ENCODE results near the gene CNOT3. TPM values are rescaled to one million over a fixed set of nuclear protein-coding genes. Genes with fewer than 3 reads are reported as not detected.

CNOT3 gene
- total RNA-seq, 2 donors from 2014 or later: 44.5 to 45.4 TPM

- DNase-seq (no peak), ATAC-seq (no peak)
- Mint-ChIP-seq H3K4me3 (no peak overlapping the region), H3K4me1 (no peaks in the 10 kb centered on the region), H3K27ac (no peak overlapping the region), H3K36me3 (ENCODE audit: low read depth) (no peaks in the 10 kb centered on the region), H3K27me3 (no peaks in the 10 kb centered on the region)
- H3K9me3 ChIP-seq (ENCODE audit: control insufficient read depth, low read length, poor library complexity, severe bottlenecking): no peaks in the 10 kb centered on the region
Measured at GRCh38 chr19:54128796-54129616, 8.6 kb upstream of the CNOT3 start.

DNA sequence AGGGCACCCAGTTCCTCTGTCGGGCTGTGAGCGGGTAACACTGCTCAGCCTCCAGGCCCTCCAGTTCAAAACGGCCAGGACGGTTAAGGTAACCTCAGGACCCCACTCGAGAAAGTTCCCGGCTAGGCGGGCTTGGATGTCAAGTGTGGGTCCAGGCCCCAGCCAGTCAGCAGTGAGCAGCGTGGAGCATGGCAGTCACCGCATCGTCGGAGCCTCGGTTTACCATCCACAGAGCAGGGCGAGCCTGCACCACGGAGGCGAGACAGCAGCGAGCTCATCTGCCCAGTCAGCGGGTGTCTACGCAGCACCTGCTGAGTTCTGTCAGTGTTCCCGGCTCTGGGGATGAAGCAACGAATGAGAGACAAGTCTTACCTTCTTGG, 8.0 kb upstream of the CNOT3 start:
- no peaks in the 10 kb centered on the region for H3K9me3 ChIP-seq (ENCODE audit: control insufficient read depth, low read length, poor library complexity, severe bottlenecking)
- no peak overlapping the region for H3K4me3 Mint-ChIP-seq
- H3K36me3 Mint-ChIP-seq (ENCODE audit: low read depth): no peaks in the 10 kb centered on the region
- no peaks in the 10 kb centered on the region for H3K27me3 Mint-ChIP-seq
- ATAC-seq (no peak), DNase-seq (no peak)
- no peaks in the 10 kb centered on the region for H3K4me1 Mint-ChIP-seq
- no peak overlapping the region for H3K27ac Mint-ChIP-seq

DNA sequence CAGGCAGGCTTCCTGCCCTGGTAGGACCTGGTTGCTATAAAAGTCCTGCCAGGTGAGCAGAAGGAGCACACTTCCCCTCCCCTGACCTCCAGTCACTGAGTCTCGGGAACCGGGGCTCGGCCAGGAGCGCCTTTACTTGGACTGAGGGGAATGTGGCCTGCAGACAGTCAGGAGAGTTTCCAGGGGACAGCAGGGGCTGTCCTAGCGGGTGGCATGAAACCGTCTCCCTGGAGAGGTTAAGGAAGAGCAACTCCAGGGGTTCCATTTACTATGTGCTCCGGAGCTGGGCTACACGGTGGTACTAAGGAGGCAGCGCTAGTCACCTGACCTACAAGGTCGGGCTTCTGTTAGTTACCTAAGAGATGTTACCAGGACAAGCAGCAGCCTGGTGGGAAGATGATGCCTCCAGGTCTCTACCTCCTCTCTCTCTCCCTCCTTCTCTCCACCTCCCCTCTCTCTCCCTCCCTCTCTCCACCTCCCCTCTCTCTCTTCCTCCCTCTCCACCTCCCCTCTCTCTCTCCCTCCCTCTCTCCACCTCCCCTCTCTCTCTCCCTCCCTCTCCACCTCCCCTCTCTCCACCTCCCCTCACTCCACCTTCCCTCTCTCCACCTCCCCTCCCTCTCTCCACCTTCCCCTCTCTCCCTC, 4.1 kb upstream of the CNOT3 start:
- Mint-ChIP-seq H3K27ac (peak overlapping the region; percentile 87), H3K27me3 (no peaks in the 10 kb centered on the region), H3K4me3 (no peak overlapping the region), H3K4me1 (peaks cover 9% of the 10 kb centered on the region), H3K36me3 (ENCODE audit: low read depth) (no peaks in the 10 kb centered on the region)
- DNase-seq (no peak), ATAC-seq (no peak)
- H3K9me3 ChIP-seq (ENCODE audit: control insufficient read depth, low read length, poor library complexity, severe bottlenecking): no peaks in the 10 kb centered on the region

DNA sequence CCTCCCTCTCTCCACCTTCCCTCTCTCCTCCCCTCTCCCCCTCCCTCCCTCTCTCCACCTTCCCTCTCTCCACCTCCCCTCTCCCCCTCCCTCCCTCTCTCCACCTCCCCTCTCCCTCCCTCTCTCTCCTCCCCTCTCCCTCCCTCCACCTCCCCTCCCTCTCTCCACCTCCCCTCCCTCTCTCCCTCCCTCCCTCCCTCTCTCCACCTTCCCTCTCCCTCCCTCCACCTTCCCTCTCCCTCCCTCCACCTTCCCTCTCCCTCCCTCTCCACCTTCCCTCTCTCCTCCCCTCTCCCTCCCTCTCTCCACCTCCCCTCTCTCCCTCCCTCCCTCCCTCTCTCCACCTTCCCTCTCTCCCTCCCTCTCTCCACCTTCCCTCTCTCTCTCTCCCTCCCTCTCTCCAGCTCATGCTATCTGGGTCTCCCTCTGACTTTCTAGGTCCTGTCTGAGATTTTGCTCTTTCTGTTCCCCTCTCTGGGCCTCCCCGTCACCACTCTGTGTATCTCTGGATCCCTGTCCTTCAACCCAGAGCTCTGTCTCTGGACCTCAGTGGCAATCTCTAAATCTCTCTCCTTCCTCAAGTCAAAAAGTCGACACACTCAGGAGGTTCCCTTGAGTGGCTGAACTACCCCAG, 3.5 kb upstream of the CNOT3 start:
- no peaks in the 10 kb centered on the region for H3K9me3 ChIP-seq (ENCODE audit: control insufficient read depth, low read length, poor library complexity, severe bottlenecking)
- H3K27ac Mint-ChIP-seq: peak overlapping the region; percentile 87
- H3K36me3 Mint-ChIP-seq (ENCODE audit: low read depth): no peaks in the 10 kb centered on the region
- DNase-seq: no peak
- H3K27me3 Mint-ChIP-seq: no peaks in the 10 kb centered on the region
- H3K4me1 Mint-ChIP-seq: peaks cover 15% of the 10 kb centered on the region
- H3K4me3 Mint-ChIP-seq: peak overlapping the region; percentile 63
- ATAC-seq: no peak

- ATAC-seq: no peak
Measured at GRCh38 chr19:54136086-54136863, 1.3 kb upstream of the CNOT3 start.

GRCh38 chr19:54136864-54137698, 481 bp upstream of the CNOT3 start:
- Mint-ChIP-seq H3K27ac (peak overlapping the region; percentile 82), H3K36me3 (ENCODE audit: low read depth) (peaks cover 3% of the 10 kb centered on the region), H3K4me1 (peaks cover 30% of the 10 kb centered on the region), H3K27me3 (no peaks in the 10 kb centered on the region), H3K4me3 (peak overlapping the region; percentile 95)
- DNase-seq: peak; percentile 97 to 99 (median 97)
- no peaks in the 10 kb centered on the region for H3K9me3 ChIP-seq (ENCODE audit: control insufficient read depth, low read length, poor library complexity, severe bottlenecking)
- ATAC-seq: peak; percentile 81

More at GRCh38 chr19:54136086-54136863, 1.3 kb upstream of the CNOT3 start:
- Mint-ChIP-seq H3K4me1 (peaks cover 25% of the 10 kb centered on the region), H3K27me3 (no peaks in the 10 kb centered on the region), H3K4me3 (peak overlapping the region; percentile 95), H3K27ac (peak overlapping the region; percentile 82), H3K36me3 (ENCODE audit: low read depth) (no peaks in the 10 kb centered on the region)
- no peaks in the 10 kb centered on the region for H3K9me3 ChIP-seq (ENCODE audit: control insufficient read depth, low read length, poor library complexity, severe bottlenecking)
- DNase-seq: no peak

GRCh38 chr19:54138489-54139256, 1.1 kb downstream of the CNOT3 start:
- H3K27ac Mint-ChIP-seq: peak overlapping the region; percentile 93
- ATAC-seq (no peak), DNase-seq (no peak)
- peaks cover 35% of the 10 kb centered on the region for H3K4me1 Mint-ChIP-seq
- no peaks in the 10 kb centered on the region for H3K9me3 ChIP-seq (ENCODE audit: control insufficient read depth, low read length, poor library complexity, severe bottlenecking)
- no peaks in the 10 kb centered on the region for H3K27me3 Mint-ChIP-seq
- peaks cover 3% of the 10 kb centered on the region for H3K36me3 Mint-ChIP-seq (ENCODE audit: low read depth)
- peak overlapping the region; percentile 95 for H3K4me3 Mint-ChIP-seq

DNA sequence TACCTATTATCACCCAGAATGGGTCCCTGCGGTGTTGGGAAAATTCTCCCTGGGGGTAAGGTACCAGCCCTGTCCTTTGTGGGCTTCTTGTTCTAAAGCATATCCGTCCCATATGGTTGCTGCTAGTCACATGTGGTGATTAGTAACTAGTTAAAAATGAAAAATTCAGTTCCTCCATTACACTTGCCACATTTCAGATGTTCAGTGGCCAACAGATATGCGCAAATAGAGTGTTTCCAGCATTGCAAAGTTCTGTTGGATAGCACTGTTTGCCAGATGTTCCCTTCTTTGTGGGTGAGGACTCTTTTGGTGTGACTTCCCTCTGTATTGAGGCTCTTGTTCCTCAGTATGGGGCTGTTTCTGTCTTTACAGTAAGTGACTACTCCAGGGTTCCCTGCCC, 3.8 kb downstream of the CNOT3 start:
- H3K4me1 Mint-ChIP-seq: peaks cover 41% of the 10 kb centered on the region
- H3K27ac Mint-ChIP-seq: no peak overlapping the region

DNA sequence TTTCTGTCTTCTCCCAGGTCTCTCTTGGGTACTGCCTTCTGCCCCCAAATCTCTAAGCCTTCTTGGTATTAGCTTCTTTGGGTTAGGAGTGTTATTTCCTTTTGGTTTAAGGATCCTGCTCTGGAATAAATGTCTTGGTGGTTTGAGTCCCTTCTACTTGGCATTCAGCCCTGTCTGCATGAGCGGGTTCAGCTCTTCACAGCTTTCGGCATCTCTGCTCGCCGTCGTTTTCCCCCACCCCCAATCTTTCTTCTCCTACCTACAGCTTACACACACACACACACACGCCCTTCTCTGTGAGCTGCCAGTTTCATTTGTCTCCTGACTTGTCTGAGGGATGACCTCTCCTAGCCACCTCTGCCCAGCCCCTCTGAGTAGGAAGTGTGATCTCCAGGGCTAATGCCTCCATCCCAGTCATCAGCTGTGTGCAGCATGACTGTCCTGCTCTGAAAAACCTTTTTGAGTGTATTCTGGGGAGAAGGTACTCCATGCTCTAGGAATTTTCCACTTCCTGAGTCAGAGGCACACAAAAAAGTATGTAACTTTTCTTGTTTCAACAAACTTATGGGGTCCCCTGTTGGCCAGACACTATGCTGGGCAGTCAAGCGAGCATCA, 4.7 kb downstream of the CNOT3 start:
- no peaks in the 10 kb centered on the region for H3K9me3 ChIP-seq (ENCODE audit: control insufficient read depth, low read length, poor library complexity, severe bottlenecking)
- peaks cover 37% of the 10 kb centered on the region for H3K4me1 Mint-ChIP-seq
- DNase-seq: no peak
- H3K36me3 Mint-ChIP-seq (ENCODE audit: low read depth): peaks cover 17% of the 10 kb centered on the region
- no peak overlapping the region for H3K4me3 Mint-ChIP-seq
- no peak for ATAC-seq
- H3K27me3 Mint-ChIP-seq: no peaks in the 10 kb centered on the region
- H3K27ac Mint-ChIP-seq: no peak overlapping the region

More for the DNA sequence above, 3.8 kb downstream of the CNOT3 start:
- no peak overlapping the region for H3K4me3 Mint-ChIP-seq
- peaks cover 15% of the 10 kb centered on the region for H3K36me3 Mint-ChIP-seq (ENCODE audit: low read depth)
- H3K27me3 Mint-ChIP-seq: no peaks in the 10 kb centered on the region
- DNase-seq (no peak), ATAC-seq (no peak)
- no peaks in the 10 kb centered on the region for H3K9me3 ChIP-seq (ENCODE audit: control insufficient read depth, low read length, poor library complexity, severe bottlenecking)

DNA sequence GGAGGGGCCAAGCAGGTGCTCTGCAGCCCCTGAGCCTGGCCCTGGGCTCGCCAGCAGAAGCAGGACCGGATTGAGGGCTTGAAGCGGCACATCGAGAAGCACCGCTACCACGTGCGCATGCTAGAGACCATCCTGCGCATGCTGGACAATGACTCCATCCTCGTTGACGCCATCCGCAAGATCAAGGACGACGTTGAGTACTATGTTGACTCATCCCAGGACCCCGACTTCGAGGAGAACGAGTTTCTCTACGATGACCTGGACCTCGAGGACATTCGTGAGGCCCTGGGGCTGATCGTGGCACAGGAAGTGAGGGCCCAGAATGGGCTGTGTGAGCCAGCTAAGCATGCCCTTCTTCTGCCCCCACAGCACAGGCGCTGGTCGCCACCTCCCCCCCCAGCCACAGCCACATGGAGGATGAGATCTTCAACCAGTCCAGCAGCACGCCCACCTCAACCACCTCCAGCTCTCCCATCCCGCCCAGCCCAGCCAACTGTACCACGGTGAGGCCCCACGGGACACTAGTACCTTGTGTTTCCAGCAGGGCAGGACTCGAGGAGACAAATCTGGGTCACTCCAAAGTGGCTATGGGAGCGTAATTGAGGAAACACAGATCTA, 8.1 kb downstream of the CNOT3 start:
- Mint-ChIP-seq H3K4me3 (no peak overlapping the region), H3K4me1 (peaks cover 29% of the 10 kb centered on the region), H3K27me3 (no peaks in the 10 kb centered on the region), H3K27ac (no peak overlapping the region), H3K36me3 (ENCODE audit: low read depth) (peaks cover 20% of the 10 kb centered on the region)
- H3K9me3 ChIP-seq (ENCODE audit: control insufficient read depth, low read length, poor library complexity, severe bottlenecking): no peaks in the 10 kb centered on the region
- ATAC-seq: no peak
- no peak for DNase-seq

- peaks cover 17% of the 10 kb centered on the region for H3K36me3 Mint-ChIP-seq (ENCODE audit: low read depth)
Measured at GRCh38 chr19:54147676-54148075, 10.1 kb downstream of the CNOT3 start.

More at GRCh38 chr19:54147676-54148075, 10.1 kb downstream of the CNOT3 start:
- no peaks in the 10 kb centered on the region for H3K9me3 ChIP-seq (ENCODE audit: control insufficient read depth, low read length, poor library complexity, severe bottlenecking)
- DNase-seq (no peak), ATAC-seq (no peak)
- Mint-ChIP-seq H3K27ac (peak overlapping the region; percentile 16), H3K4me3 (no peak overlapping the region), H3K27me3 (no peaks in the 10 kb centered on the region), H3K4me1 (peaks cover 20% of the 10 kb centered on the region)
